ENCODE data around the gene SNX25.
A peak's percentile ranks its signal among the peaks of the same experiment; 100 is the strongest.
"Not testable (repeated sequence)": the region's sequence is repeated elsewhere in the genome, so short reads cannot be mapped to it uniquely, and the experiment has no call there.

The SNX25 gene

DNA sequence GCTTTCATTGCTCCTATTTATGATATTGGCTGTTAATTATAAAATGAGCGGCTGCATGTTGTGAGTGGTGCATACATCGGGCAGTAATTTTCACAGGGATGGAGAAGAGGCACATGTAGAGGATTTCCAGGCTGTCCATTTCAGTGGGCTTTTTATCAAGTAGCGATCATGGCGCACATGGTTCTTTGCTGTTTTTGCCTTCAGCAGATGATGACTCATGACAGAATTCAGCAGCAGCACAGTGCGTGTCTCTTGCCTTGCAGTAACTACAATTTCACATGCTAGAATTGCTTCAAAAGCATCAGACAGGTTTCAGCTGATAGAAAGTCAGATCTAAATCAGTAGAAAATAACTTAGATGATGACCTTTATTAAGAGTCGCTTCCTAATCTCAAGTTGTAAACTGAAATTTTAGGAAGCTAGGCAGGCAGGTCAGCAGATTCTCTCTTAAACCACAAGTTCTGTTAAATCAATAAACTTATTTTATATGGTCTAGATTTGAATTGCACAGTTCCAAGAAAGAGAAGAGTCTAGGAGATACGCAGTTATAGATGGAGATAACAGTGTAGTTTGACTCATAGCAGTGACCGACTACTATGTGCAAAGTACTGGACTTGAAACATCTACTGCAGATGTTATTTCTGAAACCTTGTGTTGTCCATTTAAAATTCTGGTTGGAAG is 150.5 kb downstream of the SNX25 start:
- no peak for TF ChIP-seq CTCF (IDR thresholded peaks at IDR 0.05; ENCODE audit: insufficient read depth, low read depth, low read length, missing control alignments)
- no peak overlapping the region for H3K4me3 ChIP-seq (ENCODE audit: low read length)
- DNase-seq (ENCODE audit: low read depth) = peak; percentile 23

DNA sequence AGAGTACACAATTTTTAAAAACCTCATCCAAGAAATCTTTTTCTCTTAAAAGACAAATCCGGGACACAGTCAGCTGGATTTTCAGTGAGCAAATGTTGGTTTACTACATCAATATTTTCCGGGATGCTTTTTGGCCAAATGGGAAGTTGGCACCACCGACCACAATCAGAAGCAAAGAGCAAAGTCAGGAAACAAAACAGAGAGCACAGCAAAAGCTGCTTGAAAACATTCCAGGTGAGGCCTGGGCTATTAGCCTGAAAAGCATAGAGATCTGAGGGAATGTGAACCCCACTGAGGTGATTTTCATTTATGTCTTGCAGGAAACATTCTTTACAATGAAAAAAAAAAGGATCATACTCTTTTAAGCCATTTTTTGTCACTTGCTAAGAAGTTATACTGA is 152.5 kb downstream of the SNX25 start:
- no peak for TF ChIP-seq CTCF (IDR thresholded peaks at IDR 0.05; ENCODE audit: insufficient read depth, low read depth, low read length, missing control alignments)
- DNase-seq (ENCODE audit: low read depth) = no peak
- no peak overlapping the region for H3K4me3 ChIP-seq (ENCODE audit: low read length)

DNA sequence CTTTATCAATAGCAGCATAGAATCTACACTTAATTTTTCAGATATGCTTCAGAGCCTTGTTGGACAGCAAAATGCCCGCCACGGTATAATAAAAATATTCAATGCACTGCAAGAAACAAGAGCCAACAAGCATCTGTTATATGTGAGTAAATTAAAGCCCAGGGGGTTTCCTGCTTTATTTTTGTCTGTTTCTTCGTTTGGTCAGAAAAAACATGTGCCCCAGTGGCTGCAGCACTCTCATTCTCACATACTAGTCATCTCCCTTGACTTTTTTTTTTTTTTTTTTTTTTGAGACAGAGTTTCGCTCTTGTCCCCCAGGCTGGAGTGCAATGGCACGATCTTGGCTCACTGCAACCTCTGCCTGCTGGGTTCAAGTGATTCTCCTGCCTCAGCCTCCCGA is 153.2 kb downstream of the SNX25 start:
- DNase-seq (ENCODE audit: low read depth) = peak; percentile 36
- not testable (repeated sequence) for H3K4me3 ChIP-seq (ENCODE audit: low read length)

DNA sequence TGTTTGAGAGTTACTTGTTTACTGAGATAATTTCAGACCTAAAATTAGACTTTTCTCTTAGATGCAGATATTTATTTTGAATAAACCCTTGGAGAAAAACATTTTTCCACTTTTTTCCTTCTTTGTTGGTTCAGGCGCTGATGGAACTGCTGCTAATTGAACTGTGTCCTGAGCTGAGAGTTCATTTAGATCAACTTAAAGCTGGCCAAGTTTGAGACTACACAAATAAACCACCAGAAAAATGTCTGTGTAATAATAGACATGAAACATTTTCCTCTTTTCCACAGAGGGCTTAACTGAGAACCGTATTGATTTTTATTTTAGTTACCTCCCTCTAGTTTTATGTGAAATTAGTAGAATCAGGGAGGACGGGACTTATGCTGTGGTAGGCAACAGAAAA is 153.9 kb downstream of the SNX25 start:
- no peak for DNase-seq (ENCODE audit: low read depth)
- H3K4me3 ChIP-seq (ENCODE audit: low read length) = no peak overlapping the region
- no peak for TF ChIP-seq CTCF (IDR thresholded peaks at IDR 0.05; ENCODE audit: insufficient read depth, low read depth, low read length, missing control alignments)

GRCh38 chr4:185364886-185365285 is 155.5 kb downstream of the SNX25 start:
- H3K4me3 ChIP-seq (ENCODE audit: low read length) = no peak overlapping the region
- no peak for TF ChIP-seq CTCF (IDR thresholded peaks at IDR 0.05; ENCODE audit: insufficient read depth, low read depth, low read length, missing control alignments)
- no peak for DNase-seq (ENCODE audit: low read depth)

- H3K4me3 ChIP-seq (ENCODE audit: low read length) = no peak overlapping the region
- TF ChIP-seq CTCF (IDR thresholded peaks at IDR 0.05; ENCODE audit: insufficient read depth, low read depth, low read length, missing control alignments) = no peak
- no peak for DNase-seq (ENCODE audit: low read depth)
Observed at GRCh38 chr4:185369731-185370130, 160.3 kb downstream of the SNX25 start.

DNA sequence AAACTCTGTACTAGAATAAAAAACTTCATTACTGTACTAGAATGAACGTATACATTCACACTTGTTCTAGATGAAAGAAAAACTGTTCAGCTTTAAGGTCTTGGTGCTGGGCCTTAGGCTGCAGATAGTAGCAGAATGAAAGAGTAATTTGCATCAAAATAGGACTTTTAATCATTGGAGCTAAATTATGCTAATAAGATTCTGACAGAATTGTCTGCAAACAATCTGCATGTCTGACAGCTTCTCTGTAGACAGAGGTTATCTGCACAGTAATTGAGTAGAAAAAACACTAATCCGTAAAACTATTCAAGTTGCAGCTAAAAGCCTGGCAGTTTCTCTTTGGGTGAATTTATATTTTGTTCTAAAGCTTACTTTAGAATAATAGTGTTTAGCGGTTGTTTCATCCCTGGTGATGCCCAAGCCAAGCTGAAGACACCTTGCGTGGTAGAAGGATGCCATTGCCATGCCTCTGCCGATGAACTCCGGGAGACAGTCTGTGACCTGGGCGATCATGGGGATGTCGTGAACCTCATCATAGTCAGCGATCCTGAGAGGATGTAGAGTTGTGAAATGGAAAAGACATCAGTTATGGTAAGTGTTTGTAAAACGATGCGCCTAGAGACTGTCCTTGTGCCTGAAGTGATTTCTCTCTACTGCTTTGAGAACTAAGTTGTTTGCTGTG is 161.0 kb downstream of the SNX25 start:
- no peak for TF ChIP-seq CTCF (IDR thresholded peaks at IDR 0.05; ENCODE audit: insufficient read depth, low read depth, low read length, missing control alignments)
- H3K4me3 ChIP-seq (ENCODE audit: low read length) = no peak overlapping the region
- DNase-seq (ENCODE audit: low read depth) = no peak

Measured in epithelial cell of esophagus (primary cell).